ENCODE data around the gene LRRC45.

Gene LRRC45

GRCh38 chr17:82065638-82066303 lies 42.7 kb downstream of the LRRC45 start, which contains the start of gene DUS1L (continued):
- TF ChIP-seq, protein P1, sequence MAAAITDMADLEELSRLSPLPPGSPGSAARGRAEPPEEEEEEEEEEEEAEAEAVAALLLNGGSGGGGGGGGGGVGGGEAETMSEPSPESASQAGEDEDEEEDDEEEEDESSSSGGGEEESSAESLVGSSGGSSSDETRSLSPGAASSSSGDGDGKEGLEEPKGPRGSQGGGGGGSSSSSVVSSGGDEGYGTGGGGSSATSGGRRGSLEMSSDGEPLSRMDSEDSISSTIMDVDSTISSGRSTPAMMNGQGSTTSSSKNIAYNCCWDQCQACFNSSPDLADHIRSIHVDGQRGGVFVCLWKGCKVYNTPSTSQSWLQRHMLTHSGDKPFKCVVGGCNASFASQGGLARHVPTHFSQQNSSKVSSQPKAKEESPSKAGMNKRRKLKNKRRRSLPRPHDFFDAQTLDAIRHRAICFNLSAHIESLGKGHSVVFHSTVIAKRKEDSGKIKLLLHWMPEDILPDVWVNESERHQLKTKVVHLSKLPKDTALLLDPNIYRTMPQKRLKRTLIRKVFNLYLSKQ (tag by site-specific recombination; IDR thresholded peaks at IDR 0.05; ENCODE audit: borderline replicate concordance): no peak
- TF ChIP-seq ZNF776 (tag by site-specific recombination; IDR thresholded peaks at IDR 0.05; ENCODE audit: borderline replicate concordance) (no peak), ZNF23 (tag by site-specific recombination; IDR thresholded peaks at IDR 0.05; ENCODE audit: borderline replicate concordance) (no peak), ZNF10 (tag by site-specific recombination; IDR thresholded peaks at IDR 0.05) (no peak), WT1 (tag by site-specific recombination; IDR thresholded peaks at IDR 0.05) (peak; percentile 51), ZNF707 (tag by site-specific recombination; IDR thresholded peaks at IDR 0.05) (peak; percentile 10; the same call in 1 of the 2 replicates), ZNF777 (tag by site-specific recombination; IDR thresholded peaks at IDR 0.05; ENCODE audit: borderline replicate concordance) (peak; percentile 51; the same call in 1 of the 2 replicates), YY2 (tag by site-specific recombination; IDR thresholded peaks at IDR 0.05) (peak; percentile 60), MEIS1 (CRISPR knock-in tag; IDR thresholded peaks at IDR 0.05; ENCODE audit: borderline replicate concordance) (no peak), ZBTB6 (tag by site-specific recombination; IDR thresholded peaks at IDR 0.05) (peak; percentile 69), ZNF112 (tag by site-specific recombination; IDR thresholded peaks at IDR 0.05) (no peak), ZNF19 (tag by site-specific recombination; IDR thresholded peaks at IDR 0.05; ENCODE audit: low read depth) (no peak), ZNF350 (tag by site-specific recombination; IDR thresholded peaks at IDR 0.05) (no peak), KLF8 (tag by site-specific recombination; IDR thresholded peaks at IDR 0.05) (peak; percentile 83; the same call in 1 of the 2 replicates), ZNF48 (tag by site-specific recombination; IDR thresholded peaks at IDR 0.05) (no peak), OSR2 (tag by site-specific recombination; IDR thresholded peaks at IDR 0.05) (peak; percentile 26; the same call in 1 of the 2 replicates), ZNF549 (tag by site-specific recombination; IDR thresholded peaks at IDR 0.05) (no peak), ZNF140 (tag by site-specific recombination; IDR thresholded peaks at IDR 0.05) (no peak), ZFHX2 (tag by site-specific recombination; conservative IDR thresholded peaks at IDR 0.05) (peak; percentile 83), ZFP3 (tag by site-specific recombination; IDR thresholded peaks at IDR 0.05; ENCODE audit: low read depth) (no peak), TSHZ1 (tag by site-specific recombination; IDR thresholded peaks at IDR 0.05; ENCODE audit: borderline replicate concordance) (peak; percentile 61; the same call in 1 of the 2 replicates)
- TF ChIP-seq, protein P2, sequence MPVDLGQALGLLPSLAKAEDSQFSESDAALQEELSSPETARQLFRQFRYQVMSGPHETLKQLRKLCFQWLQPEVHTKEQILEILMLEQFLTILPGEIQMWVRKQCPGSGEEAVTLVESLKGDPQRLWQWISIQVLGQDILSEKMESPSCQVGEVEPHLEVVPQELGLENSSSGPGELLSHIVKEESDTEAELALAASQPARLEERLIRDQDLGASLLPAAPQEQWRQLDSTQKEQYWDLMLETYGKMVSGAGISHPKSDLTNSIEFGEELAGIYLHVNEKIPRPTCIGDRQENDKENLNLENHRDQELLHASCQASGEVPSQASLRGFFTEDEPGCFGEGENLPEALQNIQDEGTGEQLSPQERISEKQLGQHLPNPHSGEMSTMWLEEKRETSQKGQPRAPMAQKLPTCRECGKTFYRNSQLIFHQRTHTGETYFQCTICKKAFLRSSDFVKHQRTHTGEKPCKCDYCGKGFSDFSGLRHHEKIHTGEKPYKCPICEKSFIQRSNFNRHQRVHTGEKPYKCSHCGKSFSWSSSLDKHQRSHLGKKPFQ (tag by site-specific recombination; IDR thresholded peaks at IDR 0.05): 0 out of 2 replicates have a peak, but pooled peaks have one; percentile 30
- TF ChIP-seq, protein P3, sequence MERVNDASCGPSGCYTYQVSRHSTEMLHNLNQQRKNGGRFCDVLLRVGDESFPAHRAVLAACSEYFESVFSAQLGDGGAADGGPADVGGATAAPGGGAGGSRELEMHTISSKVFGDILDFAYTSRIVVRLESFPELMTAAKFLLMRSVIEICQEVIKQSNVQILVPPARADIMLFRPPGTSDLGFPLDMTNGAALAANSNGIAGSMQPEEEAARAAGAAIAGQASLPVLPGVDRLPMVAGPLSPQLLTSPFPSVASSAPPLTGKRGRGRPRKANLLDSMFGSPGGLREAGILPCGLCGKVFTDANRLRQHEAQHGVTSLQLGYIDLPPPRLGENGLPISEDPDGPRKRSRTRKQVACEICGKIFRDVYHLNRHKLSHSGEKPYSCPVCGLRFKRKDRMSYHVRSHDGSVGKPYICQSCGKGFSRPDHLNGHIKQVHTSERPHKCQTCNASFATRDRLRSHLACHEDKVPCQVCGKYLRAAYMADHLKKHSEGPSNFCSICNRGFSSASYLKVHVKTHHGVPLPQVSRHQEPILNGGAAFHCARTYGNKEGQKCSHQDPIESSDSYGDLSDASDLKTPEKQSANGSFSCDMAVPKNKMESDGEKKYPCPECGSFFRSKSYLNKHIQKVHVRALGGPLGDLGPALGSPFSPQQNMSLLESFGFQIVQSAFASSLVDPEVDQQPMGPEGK (tag by site-specific recombination; IDR thresholded peaks at IDR 0.05): peak; percentile 71
- TF ChIP-seq, protein P4, sequence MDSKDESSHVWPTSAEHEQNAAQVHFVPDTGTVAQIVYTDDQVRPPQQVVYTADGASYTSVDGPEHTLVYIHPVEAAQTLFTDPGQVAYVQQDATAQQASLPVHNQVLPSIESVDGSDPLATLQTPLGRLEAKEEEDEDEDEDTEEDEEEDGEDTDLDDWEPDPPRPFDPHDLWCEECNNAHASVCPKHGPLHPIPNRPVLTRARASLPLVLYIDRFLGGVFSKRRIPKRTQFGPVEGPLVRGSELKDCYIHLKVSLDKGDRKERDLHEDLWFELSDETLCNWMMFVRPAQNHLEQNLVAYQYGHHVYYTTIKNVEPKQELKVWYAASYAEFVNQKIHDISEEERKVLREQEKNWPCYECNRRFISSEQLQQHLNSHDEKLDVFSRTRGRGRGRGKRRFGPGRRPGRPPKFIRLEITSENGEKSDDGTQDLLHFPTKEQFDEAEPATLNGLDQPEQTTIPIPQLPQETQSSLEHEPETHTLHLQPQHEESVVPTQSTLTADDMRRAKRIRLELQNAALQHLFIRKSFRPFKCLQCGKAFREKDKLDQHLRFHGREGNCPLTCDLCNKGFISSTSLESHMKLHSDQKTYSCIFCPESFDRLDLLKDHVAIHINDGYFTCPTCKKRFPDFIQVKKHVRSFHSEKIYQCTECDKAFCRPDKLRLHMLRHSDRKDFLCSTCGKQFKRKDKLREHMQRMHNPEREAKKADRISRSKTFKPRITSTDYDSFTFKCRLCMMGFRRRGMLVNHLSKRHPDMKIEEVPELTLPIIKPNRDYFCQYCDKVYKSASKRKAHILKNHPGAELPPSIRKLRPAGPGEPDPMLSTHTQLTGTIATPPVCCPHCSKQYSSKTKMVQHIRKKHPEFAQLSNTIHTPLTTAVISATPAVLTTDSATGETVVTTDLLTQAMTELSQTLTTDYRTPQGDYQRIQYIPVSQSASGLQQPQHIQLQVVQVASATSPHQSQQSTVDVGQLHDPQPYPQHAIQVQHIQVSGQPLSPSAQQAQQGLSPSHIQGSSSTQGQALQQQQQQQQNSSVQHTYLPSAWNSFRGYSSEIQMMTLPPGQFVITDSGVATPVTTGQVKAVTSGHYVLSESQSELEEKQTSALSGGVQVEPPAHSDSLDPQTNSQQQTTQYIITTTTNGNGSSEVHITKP (tag by site-specific recombination; IDR thresholded peaks at IDR 0.05): no peak
- TF ChIP-seq, protein P5, sequence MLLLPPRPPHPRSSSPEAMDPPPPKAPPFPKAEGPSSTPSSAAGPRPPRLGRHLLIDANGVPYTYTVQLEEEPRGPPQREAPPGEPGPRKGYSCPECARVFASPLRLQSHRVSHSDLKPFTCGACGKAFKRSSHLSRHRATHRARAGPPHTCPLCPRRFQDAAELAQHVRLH (tag by site-specific recombination; IDR thresholded peaks at IDR 0.05): peak; percentile 89

Data from HEK293 (cell line).